NOMO-1 treated with DMSO at 0.1 percent for 48 hours (cell line): Measurements from ENCODE around the gene JPH3.
A peak's percentile ranks its signal among the peaks of the same experiment; 100 is the strongest.

ENCODE experiments used
- DNase-seq: peaks from one replicate; lab custom pipeline; 2025; ENCODE audit not compliant: unreplicated experiment; lab: John Stamatoyannopoulos, UW

The JPH3 gene

DNA sequence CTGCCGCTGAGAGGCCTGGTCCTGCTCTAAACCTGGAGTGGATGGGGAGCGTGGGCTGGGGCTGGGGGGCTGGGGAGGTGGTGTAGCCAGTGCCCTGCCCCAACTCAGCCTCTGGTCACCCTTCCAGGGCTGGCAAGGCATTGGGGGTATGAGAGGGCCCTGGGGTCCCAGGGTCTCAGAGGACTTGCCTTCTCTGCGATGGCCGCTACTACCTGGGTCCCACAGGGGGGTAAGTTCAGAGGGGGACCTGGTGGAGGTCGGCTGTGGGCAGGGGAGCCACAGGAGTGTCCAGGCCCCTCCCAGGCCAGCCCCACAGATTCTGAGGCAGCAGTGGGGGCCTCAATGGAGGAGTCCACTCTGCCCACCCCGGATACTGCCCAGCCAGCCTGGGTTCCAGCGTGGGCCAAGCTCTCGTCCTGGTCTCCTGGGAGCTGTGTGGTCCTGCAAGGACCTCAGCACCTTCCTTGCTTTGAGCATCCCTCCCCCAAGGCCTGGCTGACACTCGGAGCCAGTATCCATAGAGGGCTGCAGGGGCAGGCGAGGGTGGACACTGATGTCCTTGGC lies 20.5 kb downstream of the JPH3 start:
- DNase-seq: no peak

DNA sequence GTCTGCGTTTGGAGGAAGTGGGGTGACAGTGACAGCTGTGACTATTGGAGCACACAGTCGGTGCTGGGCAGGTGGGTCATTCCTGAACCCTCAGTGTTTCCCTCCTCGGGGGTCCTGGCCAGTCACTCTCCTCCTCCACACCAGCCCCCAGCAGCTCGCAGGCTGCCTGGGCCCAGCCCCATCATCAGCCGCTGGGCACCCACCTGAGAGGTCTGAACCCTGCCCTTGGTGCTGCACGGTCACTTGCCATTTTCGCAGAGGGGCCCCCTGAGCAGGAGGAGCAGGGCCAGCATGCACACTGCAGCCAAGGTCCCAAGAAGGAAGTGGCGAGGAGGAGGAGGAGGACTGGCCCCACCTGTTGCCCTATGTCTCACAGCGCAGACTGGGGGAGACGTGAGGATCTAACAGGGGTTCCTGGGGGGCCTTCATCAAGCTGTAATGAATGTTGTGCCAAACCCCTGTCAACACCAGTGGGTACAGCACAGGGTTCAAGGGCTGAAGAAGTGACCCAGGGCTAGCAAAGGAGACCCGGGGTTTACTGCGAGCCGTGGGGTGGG lies 23.0 kb downstream of the JPH3 start:
- no peak for DNase-seq

DNA sequence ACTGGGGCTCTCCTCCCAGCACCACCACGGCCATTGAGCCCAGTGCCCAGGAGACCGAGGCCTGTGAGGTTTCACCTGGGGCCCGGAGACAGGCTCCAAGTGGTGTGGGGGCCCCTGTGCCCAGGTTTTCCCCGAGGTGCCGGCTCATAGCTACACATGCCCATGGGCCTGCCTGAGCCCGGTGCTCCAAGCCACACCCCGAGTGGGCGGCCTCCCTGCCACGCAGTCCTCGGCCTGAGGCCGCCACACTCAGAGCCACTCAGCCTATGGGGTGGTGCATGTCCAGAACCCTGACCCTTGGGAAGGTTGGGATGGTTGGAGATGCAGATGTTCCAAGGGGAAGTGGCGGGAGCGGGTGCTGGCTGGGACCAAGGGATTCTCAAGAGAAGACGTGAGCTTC lies 24.1 kb downstream of the JPH3 start:
- DNase-seq: no peak

DNA sequence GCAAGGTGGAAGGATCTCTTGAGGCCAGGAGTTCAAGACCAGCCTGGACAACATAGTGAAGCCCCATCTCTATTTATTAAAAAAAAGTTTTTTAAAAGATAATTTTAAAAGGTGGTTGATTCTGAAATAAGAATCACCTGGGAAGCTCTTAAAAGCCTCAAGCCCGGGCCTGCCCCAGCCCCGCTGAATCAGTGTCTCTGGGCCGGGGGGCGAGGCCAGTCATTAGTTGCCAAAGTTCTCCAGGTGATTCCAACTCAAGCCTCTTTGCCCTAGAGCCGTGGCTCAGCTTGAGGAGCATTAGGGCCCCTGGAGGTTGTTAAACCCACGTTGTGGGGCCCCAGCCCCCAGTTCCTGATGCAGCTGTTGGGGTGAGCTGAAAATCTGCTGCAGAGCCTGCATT lies 24.6 kb downstream of the JPH3 start:
- no peak for DNase-seq

DNA sequence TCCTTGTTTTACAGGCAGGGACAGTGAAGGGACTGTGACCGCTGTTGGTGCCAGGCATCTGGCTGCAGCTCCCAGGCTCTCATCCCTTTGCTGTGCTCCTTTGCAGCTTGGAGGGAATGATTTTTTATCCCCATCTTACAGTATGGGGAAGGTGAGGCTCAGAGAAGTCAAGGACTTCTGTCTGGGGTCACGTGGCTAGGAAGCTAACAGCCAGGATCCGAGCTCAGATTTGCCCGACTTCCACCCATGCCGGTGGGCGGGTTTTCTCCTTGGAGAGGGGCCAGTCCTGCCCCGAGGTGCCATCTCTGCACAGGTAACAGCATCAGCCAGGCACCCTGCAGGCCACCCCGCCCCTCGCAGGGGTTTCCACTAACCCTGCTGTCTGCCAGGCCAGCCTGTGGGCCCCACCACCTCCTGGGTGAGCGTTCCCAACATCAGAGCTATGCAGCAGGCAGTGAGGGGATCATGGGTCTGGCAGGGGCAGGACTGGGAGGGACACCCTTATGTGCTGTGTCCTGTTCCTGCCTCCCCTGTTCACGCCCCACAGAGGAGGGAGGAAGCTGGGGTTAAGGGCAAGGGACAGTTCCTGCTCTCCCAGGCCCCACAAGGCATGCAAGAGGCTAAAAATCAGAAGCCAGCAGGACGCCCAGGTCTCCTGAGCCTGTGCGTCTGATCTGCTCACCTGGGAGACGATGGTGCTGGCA lies 25.4 kb downstream of the JPH3 start:
- no peak for DNase-seq

DNA sequence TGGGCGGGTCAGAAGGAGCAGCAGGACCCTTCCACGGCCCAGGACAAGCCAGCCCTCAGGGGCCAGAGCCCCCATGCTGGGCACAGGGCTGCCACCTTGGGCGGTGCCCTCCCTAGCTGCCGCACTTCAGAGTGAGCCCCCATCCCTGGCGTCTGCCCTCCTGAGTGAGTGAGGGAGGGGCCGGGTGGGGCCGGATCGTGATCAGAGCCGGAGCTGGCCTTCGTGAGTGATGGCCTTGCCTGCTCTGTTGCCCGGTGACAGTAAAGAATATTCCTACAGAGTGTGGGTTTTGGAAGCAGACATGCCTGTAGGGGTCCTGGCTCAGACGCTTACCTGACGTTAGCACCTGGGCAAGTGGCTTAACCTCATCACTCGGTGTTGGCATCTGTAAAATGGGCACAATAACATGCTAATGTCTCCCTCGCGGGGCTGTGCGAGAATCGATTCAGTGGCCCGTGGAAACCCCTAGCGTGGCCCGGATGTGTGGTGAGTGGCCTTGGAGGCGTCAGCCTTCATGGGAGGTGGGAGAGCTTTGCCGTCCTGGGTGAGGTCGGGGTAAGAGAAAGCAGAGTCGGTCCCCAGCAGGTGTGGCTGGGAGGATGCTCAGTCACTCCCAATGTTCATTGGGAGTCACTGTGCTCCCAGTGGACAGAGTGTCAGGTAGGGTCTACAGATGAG lies 26.1 kb downstream of the JPH3 start:
- no peak for DNase-seq

DNA sequence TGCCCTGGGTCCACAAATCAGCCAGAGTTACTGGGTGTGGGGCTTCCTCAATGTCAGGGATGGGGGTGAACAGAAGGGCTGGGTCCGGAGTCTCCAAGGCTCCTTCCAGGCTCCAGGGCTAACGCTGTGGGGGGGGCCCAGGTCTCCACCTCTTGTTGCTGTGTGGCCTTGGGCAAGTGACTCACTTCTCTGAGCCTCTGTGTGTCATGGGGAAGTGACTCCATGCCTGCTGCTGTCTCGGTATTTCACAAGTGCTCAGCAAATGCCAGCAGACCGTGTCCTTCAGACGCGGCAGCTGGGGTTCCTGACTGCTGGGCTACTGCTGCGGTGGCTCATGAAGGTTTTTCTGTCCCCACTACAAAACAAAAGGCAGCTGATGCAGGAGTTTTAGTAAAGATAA lies 26.6 kb downstream of the JPH3 start:
- peak; percentile 27 for DNase-seq

DNA sequence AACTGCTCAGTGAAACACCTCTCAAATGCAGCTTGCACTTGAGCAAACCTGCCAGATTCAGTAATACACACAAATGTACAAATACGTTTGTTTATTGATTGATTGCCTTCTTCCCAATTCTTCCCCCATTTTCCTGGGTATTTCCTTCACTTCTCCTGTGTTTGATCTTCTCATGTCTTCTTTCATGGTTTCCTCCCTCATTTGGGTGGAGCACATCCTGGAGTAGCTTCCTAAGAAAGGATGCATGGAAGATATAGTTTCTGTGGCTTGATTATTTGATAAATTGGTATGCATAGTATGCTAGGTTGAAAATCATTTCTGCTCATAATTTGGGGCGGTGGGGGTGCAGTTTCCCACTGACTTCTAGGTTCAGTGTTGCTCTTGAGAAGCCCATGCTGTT lies 28.8 kb downstream of the JPH3 start:
- DNase-seq: no peak

DNA sequence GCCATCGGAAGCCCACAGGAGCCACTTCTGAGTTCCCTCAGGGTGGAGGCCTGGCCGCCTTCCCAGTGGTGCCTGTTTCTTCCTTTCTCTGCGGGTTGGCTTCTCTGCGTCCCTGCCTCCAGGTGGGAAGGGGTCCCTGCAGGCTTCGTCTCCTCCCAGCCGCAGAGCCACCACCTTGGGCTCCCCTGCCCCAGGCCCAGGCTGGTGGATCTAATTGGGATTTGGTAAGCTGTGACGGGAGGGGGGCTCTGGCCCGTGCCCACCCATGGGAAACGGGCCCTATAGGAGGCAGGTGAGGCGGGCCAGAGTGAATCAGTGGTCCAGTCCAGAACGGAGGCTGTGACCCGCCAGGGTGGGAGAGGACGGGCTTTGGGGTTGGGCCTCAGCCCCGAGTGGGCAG lies 32.1 kb downstream of the JPH3 start:
- DNase-seq: no peak

DNA sequence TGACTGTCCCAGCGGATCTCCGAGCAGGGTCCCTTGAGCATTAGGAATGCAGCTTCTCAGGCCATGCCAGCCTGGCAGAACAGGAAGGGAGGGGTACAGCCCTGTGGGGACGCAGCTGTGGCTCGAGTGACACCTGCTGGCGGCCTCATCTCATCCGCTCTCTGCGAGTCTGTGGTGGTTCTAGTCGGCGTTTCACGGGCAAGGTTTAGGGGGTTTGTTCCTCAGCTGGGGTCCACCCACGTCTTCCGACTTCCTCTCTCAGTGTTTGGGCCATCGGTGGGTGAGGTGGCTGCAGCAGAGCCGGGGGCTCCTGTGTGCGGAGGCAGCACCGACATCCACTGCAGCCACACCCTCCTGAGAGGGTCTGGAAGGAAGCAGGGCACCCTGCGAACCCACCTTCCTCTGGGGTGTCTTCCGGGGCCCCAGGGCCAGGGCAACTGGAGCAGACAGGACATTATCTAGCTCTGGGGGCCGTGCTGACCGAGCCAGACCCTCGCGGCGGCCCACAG lies 33.3 kb downstream of the JPH3 start:
- DNase-seq: peak; percentile 64

DNA sequence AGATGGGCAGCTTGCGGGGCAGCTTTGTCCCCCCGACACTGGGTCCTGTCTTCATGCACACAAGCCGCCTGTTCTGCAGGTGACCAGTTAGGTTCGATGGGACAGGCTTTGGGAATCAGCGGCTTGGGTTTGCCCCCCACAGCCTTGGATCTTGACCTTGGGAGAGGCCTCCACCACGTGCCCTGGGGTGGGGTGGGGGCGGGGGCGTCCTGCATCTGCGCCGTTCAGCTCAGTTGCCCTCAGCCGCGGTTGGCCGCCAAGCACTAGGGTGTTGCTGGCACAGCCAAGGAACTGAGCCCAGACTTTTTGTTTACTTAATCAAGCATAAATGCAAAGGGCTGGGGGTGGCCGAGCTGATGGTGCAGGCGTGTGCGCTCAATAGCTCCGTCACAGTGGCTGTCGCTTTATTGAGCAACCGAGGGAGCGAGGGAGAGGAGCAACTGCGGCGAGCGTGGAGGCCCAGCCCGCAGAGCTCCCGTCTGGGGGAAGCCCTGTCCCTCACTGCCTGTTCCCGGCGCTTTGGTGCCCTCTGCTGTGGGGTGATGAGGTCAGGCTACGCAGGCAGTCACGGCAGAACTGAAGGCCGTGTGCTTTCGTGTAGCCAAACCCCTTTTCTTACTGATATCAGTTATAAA lies 33.9 kb downstream of the JPH3 start:
- peak; percentile 87 for DNase-seq

DNA sequence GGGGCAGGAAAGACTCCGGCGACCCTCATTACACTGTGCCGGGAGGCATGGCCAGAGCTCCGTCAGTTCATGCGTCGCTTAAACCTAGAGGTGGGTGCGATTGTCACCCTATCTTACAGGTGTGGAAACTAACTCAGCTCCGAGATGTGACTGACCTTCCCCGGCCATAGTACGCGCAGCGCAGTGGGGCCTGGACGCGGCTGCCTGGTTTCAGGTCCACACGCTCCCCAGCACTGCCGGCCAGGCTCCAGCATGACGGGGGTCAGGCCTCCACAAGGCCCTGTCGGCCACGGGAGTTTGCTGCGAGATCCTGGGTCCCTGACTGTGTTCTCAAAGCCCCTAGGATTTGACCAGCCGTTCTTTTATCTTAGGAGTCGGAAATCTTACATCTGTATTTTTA lies 34.4 kb downstream of the JPH3 start:
- no peak for DNase-seq

DNA sequence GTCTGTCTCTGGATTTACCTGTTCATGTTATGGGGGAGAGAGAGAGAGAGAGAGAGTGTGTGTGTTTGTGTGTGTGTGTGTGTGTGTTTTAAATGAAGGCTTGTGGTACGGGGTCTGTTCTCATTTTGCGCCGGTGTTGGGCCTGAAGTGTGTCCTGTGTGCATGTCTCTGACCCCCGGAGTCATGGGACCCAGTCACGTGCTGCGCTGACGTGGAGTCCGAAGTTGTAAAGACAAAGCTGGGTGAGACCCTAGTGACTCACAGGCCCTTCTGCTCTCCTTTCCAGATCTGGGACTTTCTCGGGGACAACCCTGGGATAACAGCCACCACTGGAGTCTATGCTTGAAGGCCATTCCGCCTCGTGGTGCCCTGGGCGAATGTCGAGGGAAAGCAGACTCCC lies 35.0 kb downstream of the JPH3 start:
- DNase-seq: no peak

DNA sequence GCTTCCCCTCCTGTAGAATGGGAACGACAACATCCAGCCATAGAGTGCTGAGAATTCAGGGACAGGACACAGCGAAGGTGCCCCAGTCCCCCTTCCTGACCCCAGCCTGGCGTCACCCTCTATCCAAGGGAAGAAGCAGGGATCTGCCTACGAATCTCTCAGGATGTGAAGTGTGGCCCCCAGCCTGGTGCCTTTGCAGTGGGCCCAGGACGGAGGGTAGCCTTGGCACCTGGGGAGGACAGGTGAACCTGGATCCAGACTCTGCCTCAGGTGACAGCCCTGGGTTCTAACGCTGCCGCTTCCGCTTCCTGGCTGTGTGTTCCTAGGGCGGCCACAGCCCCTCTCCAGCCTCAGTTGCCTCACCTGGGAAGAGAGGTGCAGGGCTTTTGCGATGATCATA lies 36.4 kb downstream of the JPH3 start:
- no peak for DNase-seq

DNA sequence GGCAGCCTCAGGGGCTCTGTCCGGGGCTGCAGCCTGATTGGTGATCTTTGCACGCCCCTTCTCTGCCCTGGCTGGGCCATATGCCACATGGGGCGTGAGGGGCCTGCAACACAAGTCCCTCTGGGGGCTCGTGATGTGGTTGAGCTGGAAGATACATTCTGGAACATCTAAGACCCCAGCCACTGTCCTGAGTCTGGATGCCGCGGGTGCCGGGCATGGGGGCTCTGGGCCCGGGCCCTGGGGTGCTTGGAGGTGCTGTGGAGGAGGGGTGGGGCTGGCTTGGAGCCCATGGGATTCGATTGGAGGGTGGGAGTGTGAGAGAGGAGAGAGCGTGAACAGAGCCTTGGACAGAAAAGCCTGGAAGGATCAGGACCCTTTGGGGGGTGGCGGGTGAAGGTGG lies 39.4 kb downstream of the JPH3 start:
- no peak for DNase-seq

DNA sequence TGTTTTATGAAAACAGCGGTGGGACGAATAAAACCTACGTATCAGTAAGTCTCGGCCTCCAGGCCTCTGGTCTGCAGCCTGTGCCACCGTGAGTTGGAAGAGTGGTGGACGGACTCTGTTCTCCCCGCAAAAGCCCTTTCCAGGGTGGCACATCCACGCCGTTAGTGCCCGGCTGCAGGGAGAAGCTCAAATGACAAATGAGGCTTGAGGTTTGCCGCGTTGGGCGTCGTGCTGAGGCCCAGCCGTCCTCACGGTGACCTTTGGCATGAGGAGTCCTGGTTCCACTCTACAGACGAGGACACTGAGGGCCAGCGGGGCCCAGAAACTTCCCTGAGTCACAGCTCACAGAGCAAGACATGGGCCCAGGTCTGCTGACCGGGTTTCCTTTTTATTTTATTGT lies 40.2 kb downstream of the JPH3 start:
- DNase-seq: no peak

DNA sequence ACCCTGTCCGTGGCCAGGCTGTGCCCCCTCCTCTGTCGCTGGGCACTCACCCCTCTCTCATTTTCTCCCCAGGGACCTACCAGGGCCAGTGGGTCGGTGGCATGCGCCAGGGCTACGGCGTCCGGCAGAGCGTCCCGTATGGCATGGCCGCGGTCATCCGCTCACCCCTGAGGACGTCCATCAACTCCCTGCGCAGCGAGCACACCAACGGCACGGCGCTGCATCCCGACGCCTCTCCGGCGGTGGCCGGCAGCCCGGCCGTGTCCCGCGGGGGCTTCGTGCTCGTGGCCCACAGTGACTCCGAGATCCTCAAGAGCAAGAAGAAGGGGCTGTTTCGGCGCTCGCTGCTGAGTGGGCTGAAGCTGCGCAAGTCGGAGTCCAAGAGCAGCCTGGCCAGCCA lies 41.9 kb downstream of the JPH3 start:
- DNase-seq: no peak

DNA sequence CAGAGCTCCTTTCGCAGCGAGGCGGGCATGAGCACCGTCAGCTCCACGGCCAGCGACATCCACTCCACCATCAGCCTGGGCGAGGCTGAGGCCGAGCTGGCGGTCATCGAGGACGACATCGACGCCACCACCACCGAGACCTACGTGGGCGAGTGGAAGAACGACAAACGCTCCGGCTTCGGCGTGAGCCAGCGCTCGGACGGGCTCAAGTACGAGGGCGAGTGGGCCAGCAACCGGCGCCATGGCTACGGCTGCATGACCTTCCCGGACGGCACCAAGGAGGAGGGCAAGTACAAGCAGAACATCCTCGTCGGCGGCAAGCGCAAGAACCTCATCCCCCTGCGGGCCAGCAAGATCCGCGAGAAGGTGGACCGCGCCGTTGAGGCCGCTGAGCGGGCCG lies 42.3 kb downstream of the JPH3 start:
- no peak for DNase-seq

DNA sequence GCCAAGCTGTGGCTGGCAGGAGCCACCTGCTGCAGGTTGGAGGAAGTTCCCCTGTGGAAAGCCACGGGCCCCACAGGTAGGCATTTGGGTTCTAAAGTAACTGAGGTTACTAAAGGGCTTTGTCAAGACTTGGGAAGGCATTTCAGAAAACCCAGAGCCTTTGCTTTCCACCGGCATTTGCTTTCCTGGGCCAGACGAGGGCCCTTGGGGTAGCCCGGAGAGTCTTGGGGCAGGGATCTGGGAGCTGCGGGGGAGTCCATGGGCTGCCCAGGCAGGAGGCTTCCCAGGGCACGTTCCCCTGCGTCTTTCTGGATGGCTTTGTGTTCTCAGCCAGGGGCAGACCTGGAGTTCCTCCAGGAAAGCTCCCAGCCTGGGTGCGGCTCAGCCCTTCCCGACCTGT lies 43.5 kb downstream of the JPH3 start:
- DNase-seq: no peak

DNA sequence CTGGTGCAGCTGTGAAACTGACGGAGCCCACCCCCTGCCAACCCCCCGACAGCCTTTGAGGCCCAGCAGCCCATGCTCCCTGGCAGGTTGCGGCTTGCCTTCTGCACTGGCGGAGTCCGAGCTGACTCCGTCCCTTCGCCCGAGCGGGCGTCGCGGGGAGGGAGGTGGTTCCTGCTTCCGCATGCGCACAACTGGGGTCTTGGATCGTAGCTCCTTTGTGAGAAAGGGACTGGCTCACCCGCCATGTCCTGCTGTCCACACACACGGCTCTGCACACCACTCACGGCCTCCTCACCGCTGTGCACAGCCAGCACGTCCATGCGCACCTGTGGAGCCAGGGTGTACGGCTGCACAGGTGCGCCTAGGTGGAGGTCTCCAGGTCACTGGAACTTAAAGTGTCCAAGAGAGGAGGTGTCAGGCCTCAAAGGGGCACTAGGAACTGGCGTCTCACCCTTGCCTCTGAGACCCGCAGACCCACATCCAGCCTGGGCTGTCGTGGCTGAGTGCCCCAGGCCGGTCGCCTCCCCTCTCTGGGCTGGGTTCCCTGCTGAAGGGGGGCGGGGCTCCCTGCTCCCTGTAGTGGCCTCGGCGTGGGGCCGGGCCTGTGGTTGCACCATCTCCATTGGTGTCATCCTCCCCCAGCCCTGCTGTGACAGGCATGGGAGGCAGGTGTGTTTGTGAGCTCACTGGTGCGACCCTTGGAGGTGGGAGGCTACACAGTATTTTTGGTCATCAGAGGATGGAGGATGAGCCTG lies 45.3 kb downstream of the JPH3 start:
- DNase-seq: no peak

DNA sequence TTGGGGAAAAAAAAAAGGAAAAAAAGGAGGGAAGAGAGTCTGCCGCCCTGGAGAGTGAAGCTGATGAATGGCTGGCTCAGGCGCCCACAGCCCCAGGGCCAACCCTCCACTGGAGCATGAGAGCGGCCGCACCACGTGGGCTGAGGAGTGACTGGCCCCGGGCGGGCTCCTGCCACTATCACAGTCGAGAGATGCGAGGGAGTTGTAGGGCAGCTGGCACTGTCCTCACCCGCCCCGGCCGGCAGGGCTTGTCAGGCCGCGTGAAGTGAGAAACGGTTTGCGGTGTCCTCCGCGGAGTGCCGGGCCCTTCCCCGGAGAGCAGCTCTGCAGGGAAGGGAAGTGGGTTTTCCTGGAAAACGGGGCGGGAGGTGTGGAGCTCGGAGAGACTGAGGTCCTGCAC lies 45.9 kb downstream of the JPH3 start:
- no peak for DNase-seq
